ENCODE measurements around the gene CYLC1. TPM values are rescaled to one million over a fixed set of nuclear protein-coding genes. Genes with fewer than 3 reads are reported as not detected.

The CYLC1 gene
- total and polyA plus RNA-seq, 2 of the 13 experiments (the other 11 are each of a cell fraction or from before 2014, with no cell fraction given) = not detected

GRCh38 chrX:83888585-83888984 lies 27.6 kb downstream of the CYLC1 start:
- Histone ChIP-seq H3K4me2 (ENCODE audit: low read depth, low read length) (no peak overlapping the region), H2AFZ (ENCODE audit: low read length) (no peak overlapping the region), H3K27me3 (ENCODE audit: control insufficient read depth in 1 of 2, insufficient read depth in 2 of 2, low read length in 2 of 2) (no peaks in the 10 kb centered on the region), H3K4me3 (replicated peaks in 1 of 3; ENCODE audit: insufficient read depth in 1 of 3, low read depth in 2 of 3, low read length in 3 of 3) (no peak overlapping the region), H3K9ac (ENCODE audit: insufficient read depth, low read depth, low read length) (no peak overlapping the region), H3K79me2 (ENCODE audit: insufficient read depth, low read length) (no peaks in the 10 kb centered on the region), H3K4me1 (ENCODE audit: insufficient read depth, low read length) (no peaks in the 10 kb centered on the region), H3K9me3 (ENCODE audit: low read length) (no peaks in the 10 kb centered on the region), H3K27ac (ENCODE audit: extremely low read length, insufficient read depth, low read length) (no peak overlapping the region), H4K20me1 (ENCODE audit: insufficient read depth, low read length) (no peaks in the 10 kb centered on the region), H3K36me3 (replicated peaks in 1 of 2; ENCODE audit: control insufficient read depth in 1 of 2, insufficient read depth in 2 of 2, low read length in 2 of 2) (no peaks in the 10 kb centered on the region)
- ATAC-seq (no peak), FAIRE-seq (no peak), DNase-seq (ENCODE audit: low spot score) (no peak)
- in situ Hi-C loops (cut with HindIII; ENCODE audit: extremely low pct_ligation_motif_present, low pct_unique_long_range_greater_than_20kb) = no loop called here
- no TSS peak for BruUV-seq (replicated peaks)
- no peak for TF ChIP-seq ZNF792 (CRISPR knock-in tag; IDR thresholded peaks at IDR 0.05)
- TF ChIP-seq LBX2 (CRISPR knock-in tag; IDR thresholded peaks at IDR 0.05; ENCODE audit: borderline replicate concordance) = no peak
- CTCF ChIA-PET (ENCODE audit: low intra/inter-chr PET ratio, low total read pairs) = no interaction called here
- WGBS (ENCODE audit: low lambda C conversion rate) = 9% methylated on average over 1 of the region's 2 CpGs
- intact Hi-C loops (cut with micrococcal nuclease; ENCODE audit: unreplicated experiment) = no loop called here
- POLR2A ChIA-PET = no interaction called here

- no peak for FAIRE-seq
- 0% methylated on average over 1 of the region's 12 CpGs for WGBS (ENCODE audit: low lambda C conversion rate)
Observed at GRCh38 chrX:83892433-83892832, 31.5 kb downstream of the CYLC1 start.

More at GRCh38 chrX:83892433-83892832, 31.5 kb downstream of the CYLC1 start:
- no peak for TF ChIP-seq MTF2 (CRISPR knock-in tag; IDR thresholded peaks at IDR 0.05; ENCODE audit: borderline replicate concordance)
- TF ChIP-seq MED8 (CRISPR knock-in tag; IDR thresholded peaks at IDR 0.05; ENCODE audit: insufficient replicate concordance) = no peak
- TF ChIP-seq EZH2 (conservative IDR thresholded peaks at IDR 0.05; ENCODE audit: low read depth, low read length) = no peak
- CTCF ChIA-PET (ENCODE audit: low intra/inter-chr PET ratio, low total read pairs) = no interaction called here
- Histone ChIP-seq H3K9me3 (ENCODE audit: low read length) (no peaks in the 10 kb centered on the region), H3K4me2 (ENCODE audit: low read depth, low read length) (no peak overlapping the region), H2AFZ (ENCODE audit: low read length) (no peak overlapping the region), H3K79me2 (ENCODE audit: insufficient read depth, low read length) (no peaks in the 10 kb centered on the region), H3K27me3 (ENCODE audit: control insufficient read depth in 1 of 2, insufficient read depth in 2 of 2, low read length in 2 of 2) (no peaks in the 10 kb centered on the region), H3K4me3 (replicated peaks in 1 of 3; ENCODE audit: insufficient read depth in 1 of 3, low read depth in 2 of 3, low read length in 3 of 3) (no peak overlapping the region), H4K20me1 (ENCODE audit: insufficient read depth, low read length) (no peaks in the 10 kb centered on the region), H3K9ac (ENCODE audit: insufficient read depth, low read depth, low read length) (no peak overlapping the region), H3K27ac (ENCODE audit: extremely low read length, insufficient read depth, low read length) (no peak overlapping the region), H3K36me3 (replicated peaks in 1 of 2; ENCODE audit: control insufficient read depth in 1 of 2, insufficient read depth in 2 of 2, low read length in 2 of 2) (no peaks in the 10 kb centered on the region), H3K4me1 (ENCODE audit: insufficient read depth, low read length) (no peaks in the 10 kb centered on the region)
- no peak for ATAC-seq
- in situ Hi-C loops (cut with HindIII; ENCODE audit: extremely low pct_ligation_motif_present, low pct_unique_long_range_greater_than_20kb) = no loop called here
- no peak for DNase-seq (ENCODE audit: low spot score)
- POLR2A ChIA-PET = no interaction called here
- intact Hi-C loops (cut with micrococcal nuclease; ENCODE audit: unreplicated experiment) = no loop called here
- no TSS peak for BruUV-seq (replicated peaks)

Measured in HepG2 (cell line).